Epithelial cell of proximal tubule (primary cell): ENCODE results near the gene MAML3. TPM values are rescaled to one million over a fixed set of nuclear protein-coding genes. Genes with fewer than 3 reads are reported as not detected.

Experiments used
- DNase-seq: peaks from one replicate; pipeline ENCODE4 v3.0.0-alpha.2; 2011; ENCODE audit warnings: low read depth
- H3K4me3 ChIP-seq: 2 replicates; pipeline ENCODE4 v1.5.1; 2011; ENCODE audit warnings: low read depth, mild to moderate bottlenecking, low read length
- CTCF ChIP-seq: conservative IDR thresholded peaks from 2 replicates; pipeline ENCODE4 v1.5.1; 2012; ENCODE audit warnings: low read depth, mild to moderate bottlenecking, low read length
- total RNA-seq: library from RNA; depleted of rRNA; stranded (reverse); fragments of >200 nt; gene quantifications from 2 replicates; pipeline ENCODE4 v1.2.3, GENCODE V29; 2015

The MAML3 gene
- total RNA-seq, 1 donor from 2014 or later, result 1.2 TPM

DNA sequence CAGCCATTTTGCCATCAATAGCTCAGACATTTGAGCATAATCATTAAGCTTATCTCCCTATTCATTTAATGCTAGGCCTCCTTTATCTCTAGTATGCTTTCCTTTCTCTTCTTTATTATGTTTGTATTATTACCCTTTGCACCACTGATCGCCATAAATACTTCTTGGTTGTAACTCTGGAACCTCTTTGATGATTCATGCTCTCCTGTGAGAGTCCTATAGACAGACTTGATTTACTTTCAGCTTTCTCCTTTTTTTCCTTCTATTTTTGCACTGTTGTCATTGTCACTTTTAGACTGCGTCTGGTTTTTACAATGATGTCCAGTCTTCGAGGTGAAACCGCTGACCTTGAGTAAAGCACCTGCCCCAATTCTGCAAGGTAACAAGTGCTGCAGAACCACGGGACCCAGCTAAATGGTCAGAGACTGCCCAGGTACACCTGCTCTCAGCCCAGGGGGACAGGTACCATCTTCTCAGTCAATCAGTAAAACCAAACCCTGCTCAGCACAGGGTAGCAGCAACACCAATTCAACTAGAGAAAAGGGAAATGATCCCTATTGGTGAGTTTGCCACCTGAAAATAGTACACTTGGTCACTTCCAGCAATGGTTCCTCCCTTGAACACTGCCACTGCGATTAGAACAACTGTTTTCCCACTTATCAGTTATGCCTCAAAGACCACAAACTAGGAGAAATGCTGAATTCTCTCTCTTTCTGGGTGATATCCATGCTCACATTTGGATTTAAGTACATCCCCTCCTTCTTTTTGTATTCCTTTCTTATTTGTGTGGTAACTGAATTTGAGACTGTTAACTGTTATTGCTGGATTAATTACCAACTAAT is 125.1 kb downstream of the MAML3 start:
- no peak for TF ChIP-seq CTCF
- H3K4me3 ChIP-seq, result no peak overlapping the region
- no peak for DNase-seq

DNA sequence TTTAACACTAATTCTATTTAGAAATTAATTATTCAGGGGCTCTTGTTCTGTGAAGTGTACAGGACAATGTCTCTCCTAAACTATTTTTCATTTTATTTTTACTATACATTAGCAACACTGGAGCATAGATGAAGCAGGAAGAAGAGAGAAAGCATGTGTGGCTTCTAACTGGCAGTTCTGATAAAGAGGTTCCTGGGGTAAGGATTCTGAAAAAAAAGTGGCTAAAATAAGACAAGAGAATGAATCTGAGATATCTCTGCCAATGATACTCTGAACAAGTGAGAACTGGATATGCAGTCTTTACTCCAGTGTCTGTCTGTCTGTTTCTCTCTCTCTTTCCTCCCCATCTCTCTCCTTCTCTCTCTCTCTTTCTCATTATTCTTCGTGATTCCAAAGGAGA is 125.9 kb downstream of the MAML3 start:
- no peak overlapping the region for H3K4me3 ChIP-seq
- DNase-seq, result no peak
- no peak for TF ChIP-seq CTCF

GRCh38 chr4:140027101-140027500 is 126.9 kb downstream of the MAML3 start:
- H3K4me3 ChIP-seq, result no peak overlapping the region
- no peak for TF ChIP-seq CTCF

GRCh38 chr4:140025470-140025869 is 128.5 kb downstream of the MAML3 start:
- TF ChIP-seq CTCF, result no peak
- no peak overlapping the region for H3K4me3 ChIP-seq
- no peak for DNase-seq

More at GRCh38 chr4:140027101-140027500, 126.9 kb downstream of the MAML3 start:
- no peak for DNase-seq

DNA sequence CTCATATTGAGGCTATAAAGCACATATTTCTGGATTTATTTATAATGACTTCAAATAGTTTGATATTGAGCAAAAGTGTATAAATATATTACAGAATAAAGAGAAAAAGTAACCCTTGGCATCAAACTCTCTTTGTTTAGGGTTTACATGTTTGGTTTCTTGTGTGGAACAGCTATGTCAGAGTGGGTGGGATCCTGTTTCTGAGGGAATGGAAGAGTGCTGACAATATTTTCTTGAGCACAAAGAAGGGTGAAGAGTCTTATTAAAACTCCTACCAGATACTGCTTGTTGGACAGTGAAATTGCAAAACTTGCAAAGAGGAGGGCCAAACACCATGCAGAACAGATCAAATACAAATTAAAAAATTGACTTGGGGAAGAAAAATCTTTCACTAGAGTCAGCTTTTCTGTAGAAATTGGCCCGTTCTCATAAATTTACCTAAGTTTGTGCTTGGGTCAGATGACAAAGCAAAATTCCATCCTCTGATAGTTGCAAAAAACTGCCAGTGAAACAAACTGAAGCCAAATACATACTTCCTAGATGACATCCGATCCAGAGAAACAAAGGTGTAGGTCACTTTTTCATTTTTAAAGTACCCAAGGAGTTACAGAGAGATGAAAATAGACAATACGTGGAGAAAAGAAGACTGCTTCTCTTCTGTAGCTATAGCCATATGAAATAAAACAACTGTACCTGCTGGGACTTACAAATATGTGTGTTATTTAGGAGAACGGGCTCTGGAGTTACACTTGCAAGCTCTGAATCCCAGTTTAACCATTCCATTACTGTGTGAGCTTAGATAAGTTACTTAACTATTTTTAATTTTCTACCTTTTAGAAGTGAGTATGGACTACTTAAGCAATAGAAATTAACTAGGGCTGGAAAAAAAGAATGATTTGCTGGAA is 133.3 kb downstream of the MAML3 start:
- DNase-seq, result no peak
- no peak overlapping the region for H3K4me3 ChIP-seq
- no peak for TF ChIP-seq CTCF

DNA sequence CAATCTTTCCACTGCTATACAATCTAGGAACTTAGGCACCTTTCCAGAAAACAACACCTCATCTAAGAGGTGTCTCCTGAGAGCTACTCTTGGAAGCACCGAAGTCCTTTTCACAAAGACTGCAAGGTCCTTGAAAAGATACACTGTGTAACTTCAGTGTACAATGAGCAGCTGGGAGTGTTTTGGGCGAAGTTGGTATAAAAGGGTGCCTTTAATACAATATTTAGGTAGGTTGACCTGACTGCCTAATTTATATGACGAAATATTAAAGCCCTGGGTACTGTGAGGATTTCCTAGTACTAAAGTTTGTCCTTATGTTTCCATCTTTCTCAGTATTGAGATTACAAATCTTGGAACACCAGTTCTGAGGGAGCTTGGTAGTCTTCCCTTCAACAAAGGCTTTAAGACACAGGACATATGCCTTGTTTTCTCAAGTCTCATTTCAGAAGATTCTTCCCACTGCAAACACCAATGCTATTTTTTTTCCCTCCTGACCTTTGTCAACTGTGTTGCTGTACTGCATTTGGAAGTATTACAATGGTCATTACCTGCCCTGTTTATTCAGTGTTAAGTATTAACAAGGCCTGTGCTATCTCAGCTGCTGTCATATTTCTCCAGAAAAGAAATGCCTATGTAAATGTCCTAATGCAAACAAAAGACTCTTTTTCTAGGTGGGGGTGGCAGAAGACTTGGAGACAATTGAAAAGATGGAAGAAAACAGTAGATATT is 134.2 kb downstream of the MAML3 start:
- TF ChIP-seq CTCF, result no peak
- H3K4me3 ChIP-seq, result no peak overlapping the region
- DNase-seq, result no peak
